K562 (cell line): ENCODE measurements around the gene BSDC1. TPM values are rescaled to one million over a fixed set of nuclear protein-coding genes. Genes with fewer than 3 reads are reported as not detected.

ENCODE experiments used
- CEBPZ ChIP-seq: fragments of 150-350 bp; IDR thresholded peaks from 2 replicates; pipeline ENCODE4 v1.6.1; 2014; ENCODE audit warnings: low read depth, mild to moderate bottlenecking, low read length, borderline replicate concordance
- CTBP1 ChIP-seq: fragments of 450-650 bp; IDR thresholded peaks from 2 replicates; pipeline ENCODE4 v1.6.1; 2016; ENCODE audit warnings: borderline replicate concordance
- E2F3 ChIP-seq: fragments of 250-450 bp; sonication (Bioruptor Pico); IDR thresholded peaks from 2 replicates; pipeline ENCODE4 v1.4.0; 2020; ENCODE audit warnings: mild to moderate bottlenecking
- GABPB2 ChIP-seq: fragments of 250-450 bp; sonication (Bioruptor Pico); conservative IDR thresholded peaks from 2 replicates; pipeline ENCODE4 v1.5.1; 2021; ENCODE audit warnings: mild to moderate bottlenecking
- HLTF ChIP-seq: fragments of 450-650 bp; IDR thresholded peaks from 2 replicates; pipeline ENCODE4 v1.6.1; 2016
- PHF8 ChIP-seq: fragments of 200-600 bp; sonication (generic); IDR thresholded peaks from 2 replicates; pipeline ENCODE4 v1.6.1; 2012; ENCODE audit warnings: mixed run types, mild to moderate bottlenecking, inconsistent platforms, low read length, moderate library complexity, borderline replicate concordance
- SETDB1 ChIP-seq: IDR thresholded peaks from one replicate; pipeline ENCODE4 v1.6.1; 2012; ENCODE audit warnings: low read length, control low read depth, inconsistent platforms
- SMARCA4 ChIP-seq: fragments of 450-650 bp; IDR thresholded peaks from 2 replicates; pipeline ENCODE4 v1.6.1; 2016
- SNRNP70 ChIP-seq: fragments of 200-400 bp; formaldehyde crosslinking; optimal IDR thresholded peaks from 2 replicates; pipeline ENCODE3; 2017; ENCODE audit warnings: low read depth, low read length
- TFAM ChIP-seq: fragments of 250-450 bp; sonication (Bioruptor Pico); conservative IDR thresholded peaks from 2 replicates; pipeline ENCODE4 v1.5.0; 2021; ENCODE audit warnings: mild to moderate bottlenecking, moderate library complexity
- TFAP4 ChIP-seq: sonication (generic); formaldehyde crosslinking; IDR thresholded peaks from 2 replicates; pipeline ENCODE4 v1.8.0; 2022; ENCODE audit warnings: missing genetic modification reagents, mild to moderate bottlenecking, moderate library complexity, borderline replicate concordance
- TSC22D4 ChIP-seq: fragments of 450-650 bp; IDR thresholded peaks from 2 replicates; pipeline ENCODE4 v1.6.1; 2016; ENCODE audit warnings: missing genetic modification characterization, missing biosample characterization, control low read depth
- ZKSCAN3 ChIP-seq: fragments of 250-450 bp; sonication (Bioruptor Pico); IDR thresholded peaks from 2 replicates; pipeline ENCODE4 v1.4.0; 2020
- ZNF232 ChIP-seq: sonication (generic); formaldehyde crosslinking; IDR thresholded peaks from 2 replicates; pipeline ENCODE4 v1.8.0; 2022; ENCODE audit warnings: mild to moderate bottlenecking, missing genetic modification reagents
- ZNF253 ChIP-seq: fragments of 250-450 bp; sonication (Bioruptor Pico); conservative IDR thresholded peaks from 2 replicates; pipeline ENCODE4 v1.6.1; 2021; ENCODE audit warnings: mild to moderate bottlenecking
- polyA plus RNA-seq, 8 experiments: library from polyadenylated mRNA; depleted of rRNA in 4 of 8; stranded (reverse) in 5 of 8; unstranded in 3 of 8; fragments of >200 nt; fragmentation: Nextera tagmentation in 2 of 8; fragmentation: Illumina TruSeq in 1 of 8; extraction: Ambion mirVana in 2 of 8; extraction: Trizol in 1 of 8; gene quantifications; 2 replicates each; pipeline versions ENCODE4 v1.2.1 to v1.2.3, GENCODE V29; 2011 to 2014; ENCODE audit warnings: inconsistent platforms in 1 of 8, missing spikeins in 1 of 8
- total RNA-seq, 7 experiments: library from RNA; depleted of rRNA in 6 of 7; stranded (reverse); fragments of >200 nt in 6 of 7; fragmentation: Illumina TruSeq in 2 of 7; extraction: Trizol in 2 of 7; gene quantifications; 2 replicates each; pipeline versions ENCODE4 v1.2.1 to v1.2.3, GENCODE V29; 2011 to 2021; ENCODE audit warnings: low replicate concordance in 1 of 7
- TF ChIP-seq, protein P1 (sequence below): fragments of 450-650 bp; IDR thresholded peaks from 2 replicates; pipeline ENCODE4 v1.6.1; 2016
- TF ChIP-seq, protein P2 (sequence below): fragments of 450-650 bp; IDR thresholded peaks from 2 replicates; pipeline ENCODE4 v1.6.1; 2016; ENCODE audit warnings: missing biosample characterization, missing genetic modification characterization
- TF ChIP-seq, protein P3 (sequence below): IDR thresholded peaks from 3 replicates; pipeline ENCODE4 v1.6.1; 2011; ENCODE audit warnings: borderline replicate concordance, mild to moderate bottlenecking, moderate library complexity; ENCODE audit not compliant: insufficient read length; ENCODE audit errors: extremely low read depth

BSDC1 gene
- total and polyA plus RNA-seq, 9 of the 15 experiments (the other 6 are each of a cell fraction or from before 2014, with no cell fraction given): 10.2 to 96.8 (median 73.1) TPM

DNA sequence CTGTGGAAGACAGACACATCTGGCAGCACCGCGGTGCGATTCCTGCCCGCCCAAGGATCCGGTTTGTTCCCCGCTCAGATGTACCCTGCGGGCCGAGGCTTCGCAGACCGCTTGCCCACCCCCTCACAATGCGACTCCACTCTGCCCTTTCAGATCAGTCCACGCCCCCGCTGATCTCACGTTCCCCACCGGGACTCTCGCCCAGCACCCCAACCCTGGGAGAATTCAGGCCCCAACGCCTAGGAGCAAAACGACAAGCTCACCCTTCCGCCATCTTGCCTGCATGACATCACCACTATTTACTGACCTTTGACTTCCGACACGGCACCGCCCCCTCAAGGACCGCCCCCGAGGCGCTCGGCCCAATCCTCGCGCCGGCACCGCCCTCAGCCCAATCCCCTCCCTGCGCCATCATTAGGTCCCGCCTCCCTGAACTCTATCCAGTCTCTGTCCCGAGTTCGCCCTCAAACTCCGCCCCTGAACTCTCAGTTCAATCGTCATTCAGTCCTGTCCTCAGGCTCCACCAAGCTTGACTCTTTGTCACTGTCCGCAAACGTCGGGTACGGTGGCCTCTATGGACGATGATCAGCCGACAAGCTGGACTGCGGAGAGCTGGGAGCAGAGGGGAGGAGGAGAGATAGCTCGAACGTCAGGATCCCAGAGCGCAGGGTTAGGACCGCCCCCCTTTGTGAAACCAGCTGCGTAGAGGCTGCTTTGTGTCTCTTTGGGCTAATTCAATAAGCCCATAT, at the start of gene BSDC1 (continued):
- no peak for TF ChIP-seq CEBPZ
- TF ChIP-seq SMARCA4: 0 out of 2 replicates have a peak, but pooled peaks have one; percentile 49
- TF ChIP-seq HLTF: peak; percentile 30; the same call in 1 of the 2 replicates
- TF ChIP-seq TSC22D4 (tag): no peak
- TF ChIP-seq, protein P1, sequence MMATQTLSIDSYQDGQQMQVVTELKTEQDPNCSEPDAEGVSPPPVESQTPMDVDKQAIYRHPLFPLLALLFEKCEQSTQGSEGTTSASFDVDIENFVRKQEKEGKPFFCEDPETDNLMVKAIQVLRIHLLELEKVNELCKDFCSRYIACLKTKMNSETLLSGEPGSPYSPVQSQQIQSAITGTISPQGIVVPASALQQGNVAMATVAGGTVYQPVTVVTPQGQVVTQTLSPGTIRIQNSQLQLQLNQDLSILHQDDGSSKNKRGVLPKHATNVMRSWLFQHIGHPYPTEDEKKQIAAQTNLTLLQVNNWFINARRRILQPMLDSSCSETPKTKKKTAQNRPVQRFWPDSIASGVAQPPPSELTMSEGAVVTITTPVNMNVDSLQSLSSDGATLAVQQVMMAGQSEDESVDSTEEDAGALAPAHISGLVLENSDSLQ: peak; percentile 96
- TF ChIP-seq CTBP1: peak; percentile 94
- no peak for TF ChIP-seq E2F3
- TF ChIP-seq, protein P2, sequence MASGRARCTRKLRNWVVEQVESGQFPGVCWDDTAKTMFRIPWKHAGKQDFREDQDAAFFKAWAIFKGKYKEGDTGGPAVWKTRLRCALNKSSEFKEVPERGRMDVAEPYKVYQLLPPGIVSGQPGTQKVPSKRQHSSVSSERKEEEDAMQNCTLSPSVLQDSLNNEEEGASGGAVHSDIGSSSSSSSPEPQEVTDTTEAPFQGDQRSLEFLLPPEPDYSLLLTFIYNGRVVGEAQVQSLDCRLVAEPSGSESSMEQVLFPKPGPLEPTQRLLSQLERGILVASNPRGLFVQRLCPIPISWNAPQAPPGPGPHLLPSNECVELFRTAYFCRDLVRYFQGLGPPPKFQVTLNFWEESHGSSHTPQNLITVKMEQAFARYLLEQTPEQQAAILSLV (tag): no peak
- TF ChIP-seq GABPB2 (CRISPR knock-in tag): no peak
- TF ChIP-seq TFAM: no peak
- TF ChIP-seq ZNF232 (CRISPR knock-in tag): no peak; the same call in 1 of the 2 replicates
- no peak for TF ChIP-seq ZNF253
- TF ChIP-seq ZKSCAN3 (CRISPR knock-in tag): no peak
- TF ChIP-seq, protein P3, sequence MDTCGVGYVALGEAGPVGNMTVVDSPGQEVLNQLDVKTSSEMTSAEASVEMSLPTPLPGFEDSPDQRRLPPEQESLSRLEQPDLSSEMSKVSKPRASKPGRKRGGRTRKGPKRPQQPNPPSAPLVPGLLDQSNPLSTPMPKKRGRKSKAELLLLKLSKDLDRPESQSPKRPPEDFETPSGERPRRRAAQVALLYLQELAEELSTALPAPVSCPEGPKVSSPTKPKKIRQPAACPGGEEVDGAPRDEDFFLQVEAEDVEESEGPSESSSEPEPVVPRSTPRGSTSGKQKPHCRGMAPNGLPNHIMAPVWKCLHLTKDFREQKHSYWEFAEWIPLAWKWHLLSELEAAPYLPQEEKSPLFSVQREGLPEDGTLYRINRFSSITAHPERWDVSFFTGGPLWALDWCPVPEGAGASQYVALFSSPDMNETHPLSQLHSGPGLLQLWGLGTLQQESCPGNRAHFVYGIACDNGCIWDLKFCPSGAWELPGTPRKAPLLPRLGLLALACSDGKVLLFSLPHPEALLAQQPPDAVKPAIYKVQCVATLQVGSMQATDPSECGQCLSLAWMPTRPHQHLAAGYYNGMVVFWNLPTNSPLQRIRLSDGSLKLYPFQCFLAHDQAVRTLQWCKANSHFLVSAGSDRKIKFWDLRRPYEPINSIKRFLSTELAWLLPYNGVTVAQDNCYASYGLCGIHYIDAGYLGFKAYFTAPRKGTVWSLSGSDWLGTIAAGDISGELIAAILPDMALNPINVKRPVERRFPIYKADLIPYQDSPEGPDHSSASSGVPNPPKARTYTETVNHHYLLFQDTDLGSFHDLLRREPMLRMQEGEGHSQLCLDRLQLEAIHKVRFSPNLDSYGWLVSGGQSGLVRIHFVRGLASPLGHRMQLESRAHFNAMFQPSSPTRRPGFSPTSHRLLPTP: no peak
- TF ChIP-seq SETDB1: no peak
- peak; percentile 99 for TF ChIP-seq TFAP4 (CRISPR knock-in tag)
- no peak for TF ChIP-seq SNRNP70
- TF ChIP-seq PHF8: peak; percentile 89
